ENCODE data around the gene WNT4. TPM values are rescaled to one million over a fixed set of nuclear protein-coding genes. Genes with fewer than 3 reads are reported as not detected.
A peak's percentile ranks its signal among the peaks of the same experiment; 100 is the strongest.

WNT4 gene
- under 1 TPM in 1 of 3 donors, not detected in 2; 0.08 TPM for polyA plus RNA-seq

- no peak within 1 kb of the TSS for H3K27ac Mint-ChIP-seq
These were observed at the start of gene WNT4 for GRCh38 chr1:22143065-22144033. WNT4 (minus strand) TSS chr1:22143097; CDS start chr1:22142922, 175 bp downstream.

GRCh38 chr1:22190731-22191130, 47.8 kb upstream of the WNT4 start:
- H3K36me3 Mint-ChIP-seq, result no peaks in the 10 kb centered on the region
- no peak overlapping the region for H3K27ac Mint-ChIP-seq
- no peak overlapping the region for H3K4me3 Mint-ChIP-seq
- no peaks in the 10 kb centered on the region for H3K4me1 Mint-ChIP-seq
- H3K9me3 Mint-ChIP-seq, result peaks cover 0 to 3% (median 0%) of the 10 kb centered on the region in 6 donors
- DNase-seq, result no peak
- H3K27me3 Mint-ChIP-seq (ENCODE audit: low read depth in 3 of 3), result peaks cover 0 to 8% (median 6%) of the 10 kb centered on the region in 3 donors

More at GRCh38 chr1:22143065-22144033, at the start of gene WNT4:
- Mint-ChIP-seq H3K27me3 (ENCODE audit: low read depth in 3 of 3) (peaks cover 21 to 32% (median 22%) of the 10 kb centered on the region in 3 donors), H3K4me3 (peak within 1 kb of the TSS; percentile 68 to 78 (median 75)), H3K9me3 (peaks cover 0 to 1% (median 0%) of the 10 kb centered on the region in 6 donors), H3K36me3 (no peaks in the 10 kb centered on the region), H3K4me1 (peaks cover 10 to 11% of the 10 kb centered on the region in 2 donors)
- DNase-seq, result peak; percentile 27 to 34 (median 31)

GRCh38 chr1:22190251-22190650, 47.4 kb upstream of the WNT4 start:
- Mint-ChIP-seq H3K9me3 (peaks cover 0 to 3% (median 0%) of the 10 kb centered on the region in 6 donors), H3K36me3 (no peaks in the 10 kb centered on the region), H3K27ac (no peak overlapping the region), H3K4me1 (no peaks in the 10 kb centered on the region), H3K27me3 (ENCODE audit: low read depth in 3 of 3) (peaks cover 0 to 10% (median 6%) of the 10 kb centered on the region in 3 donors), H3K4me3 (no peak overlapping the region)
- no peak for DNase-seq

- H3K36me3 Mint-ChIP-seq, result no peaks in the 10 kb centered on the region
- H3K27ac Mint-ChIP-seq, result no peak overlapping the region
- H3K4me1 Mint-ChIP-seq, result no peaks in the 10 kb centered on the region
- no peak overlapping the region for H3K4me3 Mint-ChIP-seq
- no peak for DNase-seq
- peaks cover 0 to 3% (median 0%) of the 10 kb centered on the region in 6 donors for H3K9me3 Mint-ChIP-seq
- peaks cover 0 to 10% (median 6%) of the 10 kb centered on the region in 3 donors for H3K27me3 Mint-ChIP-seq (ENCODE audit: low read depth in 3 of 3)
These were observed 46.7 kb upstream of the WNT4 start for GRCh38 chr1:22189619-22190018.

- Mint-ChIP-seq H3K4me1 (no peaks in the 10 kb centered on the region), H3K27me3 (ENCODE audit: low read depth in 3 of 3) (peaks cover 0 to 10% (median 6%) of the 10 kb centered on the region in 3 donors), H3K27ac (no peak overlapping the region), H3K9me3 (peaks cover 0 to 3% (median 0%) of the 10 kb centered on the region in 6 donors), H3K36me3 (no peaks in the 10 kb centered on the region), H3K4me3 (no peak overlapping the region)
- DNase-seq, result no peak
These were observed 46.0 kb upstream of the WNT4 start for GRCh38 chr1:22188914-22189313.

- Mint-ChIP-seq H3K9me3 (peaks cover 0 to 3% (median 0%) of the 10 kb centered on the region in 6 donors), H3K36me3 (no peaks in the 10 kb centered on the region), H3K27ac (no peak overlapping the region), H3K27me3 (ENCODE audit: low read depth in 3 of 3) (peaks cover 0 to 10% (median 6%) of the 10 kb centered on the region in 3 donors), H3K4me1 (no peaks in the 10 kb centered on the region), H3K4me3 (no peak overlapping the region)
- DNase-seq, result no peak
These were observed 45.5 kb upstream of the WNT4 start for GRCh38 chr1:22188436-22188835.

GRCh38 chr1:22186311-22186710, 43.4 kb upstream of the WNT4 start:
- H3K9me3 Mint-ChIP-seq, result peaks cover 0 to 3% (median 0%) of the 10 kb centered on the region in 6 donors
- no peaks in the 10 kb centered on the region for H3K4me1 Mint-ChIP-seq
- H3K4me3 Mint-ChIP-seq, result no peak overlapping the region
- H3K27me3 Mint-ChIP-seq (ENCODE audit: low read depth in 3 of 3), result peaks cover 9 to 11% (median 10%) of the 10 kb centered on the region in 3 donors
- DNase-seq, result no peak
- no peak overlapping the region for H3K27ac Mint-ChIP-seq
- H3K36me3 Mint-ChIP-seq, result no peaks in the 10 kb centered on the region

- no peak for DNase-seq
These were observed 42.2 kb upstream of the WNT4 start for GRCh38 chr1:22184892-22185612.

GRCh38 chr1:22184454-22184853, 41.6 kb upstream of the WNT4 start:
- Mint-ChIP-seq H3K9me3 (peaks cover 0 to 3% (median 0%) of the 10 kb centered on the region in 6 donors), H3K27ac (no peak overlapping the region), H3K4me1 (no peaks in the 10 kb centered on the region), H3K4me3 (no peak overlapping the region), H3K36me3 (no peaks in the 10 kb centered on the region), H3K27me3 (ENCODE audit: low read depth in 3 of 3) (peaks cover 9 to 11% (median 10%) of the 10 kb centered on the region in 3 donors)
- DNase-seq, result no peak

More at GRCh38 chr1:22184892-22185612, 42.2 kb upstream of the WNT4 start:
- Mint-ChIP-seq H3K9me3 (peaks cover 0 to 3% (median 0%) of the 10 kb centered on the region in 6 donors), H3K36me3 (no peaks in the 10 kb centered on the region), H3K4me3 (no peak overlapping the region), H3K4me1 (no peaks in the 10 kb centered on the region), H3K27me3 (ENCODE audit: low read depth in 3 of 3) (peaks cover 9 to 11% (median 10%) of the 10 kb centered on the region in 3 donors), H3K27ac (no peak overlapping the region)

GRCh38 chr1:22182715-22183114, 39.8 kb upstream of the WNT4 start:
- Mint-ChIP-seq H3K27ac (no peak overlapping the region), H3K36me3 (no peaks in the 10 kb centered on the region), H3K4me1 (no peaks in the 10 kb centered on the region), H3K27me3 (ENCODE audit: low read depth in 3 of 3) (peaks cover 7 to 9% (median 8%) of the 10 kb centered on the region in 3 donors), H3K4me3 (no peak overlapping the region), H3K9me3 (no peaks in the 10 kb centered on the region)
- DNase-seq, result no peak

- H3K4me3 Mint-ChIP-seq, result no peak overlapping the region
- H3K36me3 Mint-ChIP-seq, result no peaks in the 10 kb centered on the region
- no peak for DNase-seq
- no peaks in the 10 kb centered on the region for H3K4me1 Mint-ChIP-seq
- no peak overlapping the region for H3K27ac Mint-ChIP-seq
- H3K27me3 Mint-ChIP-seq (ENCODE audit: low read depth in 3 of 3), result peaks cover 1 to 9% (median 5%) of the 10 kb centered on the region in 3 donors
- H3K9me3 Mint-ChIP-seq, result no peaks in the 10 kb centered on the region
These were observed 36.4 kb upstream of the WNT4 start for GRCh38 chr1:22179197-22179803.

- Mint-ChIP-seq H3K36me3 (no peaks in the 10 kb centered on the region), H3K27ac (no peak overlapping the region)
These were observed 34.6 kb upstream of the WNT4 start for GRCh38 chr1:22177354-22178003.

GRCh38 chr1:22176258-22176657, 33.4 kb upstream of the WNT4 start:
- Mint-ChIP-seq H3K27ac (no peak overlapping the region), H3K36me3 (no peaks in the 10 kb centered on the region), H3K4me1 (no peaks in the 10 kb centered on the region), H3K9me3 (no peaks in the 10 kb centered on the region), H3K27me3 (ENCODE audit: low read depth in 3 of 3) (peaks cover 0 to 4% (median 0%) of the 10 kb centered on the region in 3 donors), H3K4me3 (no peak overlapping the region)
- no peak for DNase-seq

More at GRCh38 chr1:22177354-22178003, 34.6 kb upstream of the WNT4 start:
- Mint-ChIP-seq H3K4me3 (no peak overlapping the region), H3K9me3 (no peaks in the 10 kb centered on the region), H3K27me3 (ENCODE audit: low read depth in 3 of 3) (peaks cover 1 to 10% (median 5%) of the 10 kb centered on the region in 3 donors), H3K4me1 (no peaks in the 10 kb centered on the region)
- no peak for DNase-seq
